HEK293 (cell line): ENCODE results near the gene TUBGCP6.

Experiments used
- FEZF1 ChIP-seq: fragments of 450-650 bp; formaldehyde crosslinking; IDR thresholded peaks from 2 replicates; pipeline ENCODE4 v1.5.1; 2016; ENCODE audit warnings: missing biosample characterization, missing genetic modification characterization
- GFI1B ChIP-seq: fragments of 450-650 bp; formaldehyde crosslinking; IDR thresholded peaks from 2 replicates; pipeline ENCODE4 v1.5.1; 2016; ENCODE audit warnings: missing biosample characterization, missing genetic modification characterization
- GLIS2 ChIP-seq: fragments of 450-650 bp; formaldehyde crosslinking; IDR thresholded peaks from 2 replicates; pipeline ENCODE4 v1.5.1; 2016; ENCODE audit warnings: missing biosample characterization, missing genetic modification characterization
- KLF9 ChIP-seq: fragments of 450-650 bp; formaldehyde crosslinking; IDR thresholded peaks from 2 replicates; pipeline ENCODE4 v1.5.1; 2016; ENCODE audit warnings: missing biosample characterization, missing genetic modification characterization, low read depth
- OSR2 ChIP-seq: fragments of 450-650 bp; formaldehyde crosslinking; IDR thresholded peaks from 2 replicates; pipeline ENCODE4 v1.5.1; 2016; ENCODE audit warnings: missing biosample characterization, missing genetic modification characterization
- RBAK ChIP-seq: fragments of 450-650 bp; formaldehyde crosslinking; IDR thresholded peaks from 2 replicates; pipeline ENCODE4 v1.5.1; 2016; ENCODE audit warnings: missing biosample characterization, missing genetic modification characterization
- SETDB1 ChIP-seq: IDR thresholded peaks from one replicate; pipeline ENCODE4 v1.6.1; 2017; ENCODE audit warnings: mild to moderate bottlenecking, low read length, moderate library complexity, mixed read lengths; ENCODE audit not compliant: insufficient read length
- ZBTB17 ChIP-seq: fragments of 450-650 bp; formaldehyde crosslinking; IDR thresholded peaks from 2 replicates; pipeline ENCODE4 v1.5.1; 2016; ENCODE audit warnings: missing biosample characterization, missing genetic modification characterization
- ZFHX2 ChIP-seq: fragments of 450-650 bp; formaldehyde crosslinking; conservative IDR thresholded peaks from 2 replicates; pipeline ENCODE4 v1.5.1; 2016; ENCODE audit warnings: missing biosample characterization, missing genetic modification characterization
- ZNF121 ChIP-seq: fragments of 450-650 bp; formaldehyde crosslinking; IDR thresholded peaks from 2 replicates; pipeline ENCODE4 v1.5.1; 2016; ENCODE audit warnings: missing biosample characterization, missing genetic modification characterization
- ZNF169 ChIP-seq: fragments of 450-650 bp; formaldehyde crosslinking; IDR thresholded peaks from 2 replicates; pipeline ENCODE4 v1.5.1; 2016; ENCODE audit warnings: missing biosample characterization, missing genetic modification characterization
- ZNF184 ChIP-seq: fragments of 450-650 bp; IDR thresholded peaks from 2 replicates; pipeline ENCODE4 v1.5.1; 2018; ENCODE audit warnings: missing biosample characterization, mild to moderate bottlenecking, missing genetic modification characterization
- ZNF214 ChIP-seq: fragments of 450-650 bp; formaldehyde crosslinking; IDR thresholded peaks from 2 replicates; pipeline ENCODE4 v1.5.1; 2017; ENCODE audit warnings: missing biosample characterization, mild to moderate bottlenecking, missing genetic modification characterization, borderline replicate concordance
- ZNF350 ChIP-seq: fragments of 450-650 bp; formaldehyde crosslinking; IDR thresholded peaks from 2 replicates; pipeline ENCODE4 v1.5.0; 2017; ENCODE audit warnings: missing biosample characterization, mild to moderate bottlenecking, missing genetic modification characterization
- ZNF501 ChIP-seq: fragments of 450-650 bp; formaldehyde crosslinking; IDR thresholded peaks from 2 replicates; pipeline ENCODE4 v1.5.1; 2016; ENCODE audit warnings: missing biosample characterization, missing genetic modification characterization
- ZNF529 ChIP-seq: fragments of 450-650 bp; formaldehyde crosslinking; IDR thresholded peaks from 2 replicates; pipeline ENCODE4 v1.5.1; 2017; ENCODE audit warnings: missing genetic modification characterization, missing biosample characterization; ENCODE audit not compliant: insufficient replicate concordance
- ZNF561 ChIP-seq: fragments of 450-650 bp; IDR thresholded peaks from 2 replicates; pipeline ENCODE4 v1.5.1; 2018; ENCODE audit warnings: missing biosample characterization, missing genetic modification characterization, borderline replicate concordance
- ZNF600 ChIP-seq: fragments of 450-650 bp; formaldehyde crosslinking; IDR thresholded peaks from 2 replicates; pipeline ENCODE4 v1.5.1; 2016; ENCODE audit warnings: missing biosample characterization, missing genetic modification characterization
- ZNF623 ChIP-seq: fragments of 450-650 bp; formaldehyde crosslinking; IDR thresholded peaks from 2 replicates; pipeline ENCODE4 v1.5.1; 2016; ENCODE audit warnings: missing biosample characterization, missing genetic modification characterization
- ZNF629 ChIP-seq: fragments of 450-650 bp; formaldehyde crosslinking; IDR thresholded peaks from 2 replicates; pipeline ENCODE4 v1.5.1; 2017; ENCODE audit warnings: missing biosample characterization, missing genetic modification characterization
- ZNF677 ChIP-seq: fragments of 450-650 bp; IDR thresholded peaks from 2 replicates; pipeline ENCODE4 v1.5.0; 2018; ENCODE audit warnings: missing biosample characterization, mild to moderate bottlenecking, missing genetic modification characterization, moderate library complexity
- ZNF747 ChIP-seq: fragments of 450-650 bp; formaldehyde crosslinking; IDR thresholded peaks from 2 replicates; pipeline ENCODE4 v1.5.1; 2016; ENCODE audit warnings: missing biosample characterization, missing genetic modification characterization
- ZNF843 ChIP-seq: fragments of 450-650 bp; formaldehyde crosslinking; IDR thresholded peaks from 2 replicates; pipeline ENCODE4 v1.5.1; 2016; ENCODE audit warnings: missing biosample characterization, missing genetic modification characterization
- ZSCAN16 ChIP-seq: fragments of 450-650 bp; formaldehyde crosslinking; IDR thresholded peaks from 2 replicates; pipeline ENCODE4 v1.5.1; 2016; ENCODE audit warnings: missing biosample characterization, missing genetic modification characterization
- TF ChIP-seq, protein P1 (sequence below): fragments of 450-650 bp; formaldehyde crosslinking; IDR thresholded peaks from 2 replicates; pipeline ENCODE4 v1.5.1; 2016; ENCODE audit warnings: missing biosample characterization, missing genetic modification characterization
- TF ChIP-seq, protein P2 (sequence below): fragments of 450-650 bp; formaldehyde crosslinking; IDR thresholded peaks from 2 replicates; pipeline ENCODE4 v1.5.1; 2016; ENCODE audit warnings: missing biosample characterization, missing genetic modification characterization
- TF ChIP-seq, protein P3 (sequence below): sonication (generic); formaldehyde crosslinking; IDR thresholded peaks from 2 replicates; pipeline ENCODE4 v1.8.1; 2022; ENCODE audit warnings: mild to moderate bottlenecking, moderate library complexity, missing genetic modification reagents
- TF ChIP-seq, protein P4 (sequence below): fragments of 450-650 bp; formaldehyde crosslinking; IDR thresholded peaks from 2 replicates; pipeline ENCODE4 v1.5.1; 2016; ENCODE audit warnings: missing biosample characterization, missing genetic modification characterization
- TF ChIP-seq, protein P5 (sequence below): fragments of 450-650 bp; formaldehyde crosslinking; IDR thresholded peaks from 2 replicates; pipeline ENCODE4 v1.5.1; 2017; ENCODE audit warnings: missing biosample characterization, missing genetic modification characterization
- TF ChIP-seq, protein P6 (sequence below): fragments of 450-650 bp; formaldehyde crosslinking; IDR thresholded peaks from 2 replicates; pipeline ENCODE4 v1.5.1; 2016; ENCODE audit warnings: missing biosample characterization, missing genetic modification characterization

The TUBGCP6 gene

DNA sequence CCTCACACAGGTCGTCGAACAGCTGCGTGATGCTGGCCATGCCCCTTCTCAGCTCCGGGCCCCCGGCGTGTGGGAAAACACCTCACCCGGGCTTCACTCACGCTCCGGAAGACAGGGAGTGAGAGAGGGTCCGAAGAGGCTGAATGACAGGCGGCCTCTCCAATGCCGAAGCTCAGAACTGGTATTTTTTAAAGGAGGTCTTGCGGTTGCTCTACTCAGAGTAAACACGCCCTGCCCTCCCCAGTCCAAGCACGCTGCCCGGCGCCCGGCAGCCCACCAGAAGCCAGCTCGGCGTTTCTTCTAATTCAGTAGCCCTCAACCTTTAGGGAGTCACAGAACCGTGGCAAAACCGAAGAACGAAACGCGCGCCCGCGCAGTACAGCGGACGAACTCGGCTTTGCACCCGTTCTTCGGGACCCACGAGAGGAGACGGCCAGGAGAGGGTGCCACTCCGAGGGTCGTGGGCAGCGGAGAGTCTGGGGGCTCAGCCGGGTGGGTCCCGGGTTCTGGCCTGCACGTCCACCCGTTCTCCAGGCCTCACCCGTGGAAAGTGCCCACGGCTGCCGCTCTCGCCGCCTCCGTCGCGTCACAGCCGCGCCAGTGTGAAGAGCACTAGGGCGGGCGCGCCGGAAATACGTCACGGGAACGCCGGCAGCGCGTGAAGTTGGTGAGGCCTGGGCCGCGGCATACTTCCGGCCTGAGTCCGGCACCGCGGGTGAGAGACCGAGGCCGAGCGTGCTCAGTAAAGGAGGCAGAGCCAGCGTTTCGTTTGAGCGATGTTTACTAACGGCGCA lies at the start of gene TUBGCP6 (continued):
- TF ChIP-seq SETDB1 (no peak), OSR2 (peak; percentile 53), ZNF169 (tag by site-specific recombination) (no peak), ZNF600 (tag by site-specific recombination) (no peak), ZNF529 (tag by site-specific recombination) (no peak), RBAK (tag by site-specific recombination) (no peak), ZNF843 (peak; percentile 56; the same call in 1 of the 2 replicates), ZNF747 (tag by site-specific recombination) (no peak), GLIS2 (tag by site-specific recombination) (peak; percentile 35; the same call in 1 of the 2 replicates), ZNF629 (peak; percentile 100), ZBTB17 (tag by site-specific recombination) (peak; percentile 75), ZNF561 (tag by site-specific recombination) (peak; percentile 61), ZFHX2 (tag by site-specific recombination) (no peak), ZNF184 (tag by site-specific recombination) (no peak), ZNF501 (tag by site-specific recombination) (peak; percentile 88; the same call in 1 of the 2 replicates), ZSCAN16 (tag by site-specific recombination) (peak; percentile 12; the same call in 1 of the 2 replicates), FEZF1 (tag by site-specific recombination) (no peak), ZNF214 (tag by site-specific recombination) (no peak), GFI1B (tag by site-specific recombination) (no peak), KLF9 (tag by site-specific recombination) (no peak), ZNF350 (tag by site-specific recombination) (no peak), ZNF677 (tag by site-specific recombination) (no peak), ZNF623 (no peak), ZNF121 (tag by site-specific recombination) (no peak)
- TF ChIP-seq, protein P1, sequence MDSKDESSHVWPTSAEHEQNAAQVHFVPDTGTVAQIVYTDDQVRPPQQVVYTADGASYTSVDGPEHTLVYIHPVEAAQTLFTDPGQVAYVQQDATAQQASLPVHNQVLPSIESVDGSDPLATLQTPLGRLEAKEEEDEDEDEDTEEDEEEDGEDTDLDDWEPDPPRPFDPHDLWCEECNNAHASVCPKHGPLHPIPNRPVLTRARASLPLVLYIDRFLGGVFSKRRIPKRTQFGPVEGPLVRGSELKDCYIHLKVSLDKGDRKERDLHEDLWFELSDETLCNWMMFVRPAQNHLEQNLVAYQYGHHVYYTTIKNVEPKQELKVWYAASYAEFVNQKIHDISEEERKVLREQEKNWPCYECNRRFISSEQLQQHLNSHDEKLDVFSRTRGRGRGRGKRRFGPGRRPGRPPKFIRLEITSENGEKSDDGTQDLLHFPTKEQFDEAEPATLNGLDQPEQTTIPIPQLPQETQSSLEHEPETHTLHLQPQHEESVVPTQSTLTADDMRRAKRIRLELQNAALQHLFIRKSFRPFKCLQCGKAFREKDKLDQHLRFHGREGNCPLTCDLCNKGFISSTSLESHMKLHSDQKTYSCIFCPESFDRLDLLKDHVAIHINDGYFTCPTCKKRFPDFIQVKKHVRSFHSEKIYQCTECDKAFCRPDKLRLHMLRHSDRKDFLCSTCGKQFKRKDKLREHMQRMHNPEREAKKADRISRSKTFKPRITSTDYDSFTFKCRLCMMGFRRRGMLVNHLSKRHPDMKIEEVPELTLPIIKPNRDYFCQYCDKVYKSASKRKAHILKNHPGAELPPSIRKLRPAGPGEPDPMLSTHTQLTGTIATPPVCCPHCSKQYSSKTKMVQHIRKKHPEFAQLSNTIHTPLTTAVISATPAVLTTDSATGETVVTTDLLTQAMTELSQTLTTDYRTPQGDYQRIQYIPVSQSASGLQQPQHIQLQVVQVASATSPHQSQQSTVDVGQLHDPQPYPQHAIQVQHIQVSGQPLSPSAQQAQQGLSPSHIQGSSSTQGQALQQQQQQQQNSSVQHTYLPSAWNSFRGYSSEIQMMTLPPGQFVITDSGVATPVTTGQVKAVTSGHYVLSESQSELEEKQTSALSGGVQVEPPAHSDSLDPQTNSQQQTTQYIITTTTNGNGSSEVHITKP (tag by site-specific recombination): peak; percentile 64
- TF ChIP-seq, protein P2, sequence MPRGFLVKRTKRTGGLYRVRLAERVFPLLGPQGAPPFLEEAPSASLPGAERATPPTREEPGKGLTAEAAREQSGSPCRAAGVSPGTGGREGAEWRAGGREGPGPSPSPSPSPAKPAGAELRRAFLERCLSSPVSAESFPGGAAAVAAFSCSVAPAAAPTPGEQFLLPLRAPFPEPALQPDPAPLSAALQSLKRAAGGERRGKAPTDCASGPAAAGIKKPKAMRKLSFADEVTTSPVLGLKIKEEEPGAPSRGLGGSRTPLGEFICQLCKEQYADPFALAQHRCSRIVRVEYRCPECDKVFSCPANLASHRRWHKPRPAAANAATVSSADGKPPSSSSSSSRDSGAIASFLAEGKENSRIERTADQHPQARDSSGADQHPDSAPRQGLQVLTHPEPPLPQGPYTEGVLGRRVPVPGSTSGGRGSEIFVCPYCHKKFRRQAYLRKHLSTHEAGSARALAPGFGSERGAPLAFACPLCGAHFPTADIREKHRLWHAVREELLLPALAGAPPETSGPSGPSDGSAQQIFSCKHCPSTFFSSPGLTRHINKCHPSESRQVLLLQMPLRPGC (tag by site-specific recombination): peak; percentile 64; the same call in 1 of the 2 replicates
- TF ChIP-seq, protein P3, sequence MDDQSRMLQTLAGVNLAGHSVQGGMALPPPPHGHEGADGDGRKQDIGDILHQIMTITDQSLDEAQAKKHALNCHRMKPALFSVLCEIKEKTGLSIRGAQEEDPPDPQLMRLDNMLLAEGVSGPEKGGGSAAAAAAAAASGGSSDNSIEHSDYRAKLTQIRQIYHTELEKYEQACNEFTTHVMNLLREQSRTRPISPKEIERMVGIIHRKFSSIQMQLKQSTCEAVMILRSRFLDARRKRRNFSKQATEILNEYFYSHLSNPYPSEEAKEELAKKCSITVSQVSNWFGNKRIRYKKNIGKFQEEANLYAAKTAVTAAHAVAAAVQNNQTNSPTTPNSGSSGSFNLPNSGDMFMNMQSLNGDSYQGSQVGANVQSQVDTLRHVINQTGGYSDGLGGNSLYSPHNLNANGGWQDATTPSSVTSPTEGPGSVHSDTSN (CRISPR knock-in tag): no peak; the same call in 1 of the 2 replicates
- TF ChIP-seq, protein P4, sequence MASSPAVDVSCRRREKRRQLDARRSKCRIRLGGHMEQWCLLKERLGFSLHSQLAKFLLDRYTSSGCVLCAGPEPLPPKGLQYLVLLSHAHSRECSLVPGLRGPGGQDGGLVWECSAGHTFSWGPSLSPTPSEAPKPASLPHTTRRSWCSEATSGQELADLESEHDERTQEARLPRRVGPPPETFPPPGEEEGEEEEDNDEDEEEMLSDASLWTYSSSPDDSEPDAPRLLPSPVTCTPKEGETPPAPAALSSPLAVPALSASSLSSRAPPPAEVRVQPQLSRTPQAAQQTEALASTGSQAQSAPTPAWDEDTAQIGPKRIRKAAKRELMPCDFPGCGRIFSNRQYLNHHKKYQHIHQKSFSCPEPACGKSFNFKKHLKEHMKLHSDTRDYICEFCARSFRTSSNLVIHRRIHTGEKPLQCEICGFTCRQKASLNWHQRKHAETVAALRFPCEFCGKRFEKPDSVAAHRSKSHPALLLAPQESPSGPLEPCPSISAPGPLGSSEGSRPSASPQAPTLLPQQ (tag by site-specific recombination): peak; percentile 61
- TF ChIP-seq, protein P5, sequence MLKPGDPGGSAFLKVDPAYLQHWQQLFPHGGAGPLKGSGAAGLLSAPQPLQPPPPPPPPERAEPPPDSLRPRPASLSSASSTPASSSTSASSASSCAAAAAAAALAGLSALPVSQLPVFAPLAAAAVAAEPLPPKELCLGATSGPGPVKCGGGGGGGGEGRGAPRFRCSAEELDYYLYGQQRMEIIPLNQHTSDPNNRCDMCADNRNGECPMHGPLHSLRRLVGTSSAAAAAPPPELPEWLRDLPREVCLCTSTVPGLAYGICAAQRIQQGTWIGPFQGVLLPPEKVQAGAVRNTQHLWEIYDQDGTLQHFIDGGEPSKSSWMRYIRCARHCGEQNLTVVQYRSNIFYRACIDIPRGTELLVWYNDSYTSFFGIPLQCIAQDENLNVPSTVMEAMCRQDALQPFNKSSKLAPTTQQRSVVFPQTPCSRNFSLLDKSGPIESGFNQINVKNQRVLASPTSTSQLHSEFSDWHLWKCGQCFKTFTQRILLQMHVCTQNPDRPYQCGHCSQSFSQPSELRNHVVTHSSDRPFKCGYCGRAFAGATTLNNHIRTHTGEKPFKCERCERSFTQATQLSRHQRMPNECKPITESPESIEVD: no peak
- TF ChIP-seq, protein P6, sequence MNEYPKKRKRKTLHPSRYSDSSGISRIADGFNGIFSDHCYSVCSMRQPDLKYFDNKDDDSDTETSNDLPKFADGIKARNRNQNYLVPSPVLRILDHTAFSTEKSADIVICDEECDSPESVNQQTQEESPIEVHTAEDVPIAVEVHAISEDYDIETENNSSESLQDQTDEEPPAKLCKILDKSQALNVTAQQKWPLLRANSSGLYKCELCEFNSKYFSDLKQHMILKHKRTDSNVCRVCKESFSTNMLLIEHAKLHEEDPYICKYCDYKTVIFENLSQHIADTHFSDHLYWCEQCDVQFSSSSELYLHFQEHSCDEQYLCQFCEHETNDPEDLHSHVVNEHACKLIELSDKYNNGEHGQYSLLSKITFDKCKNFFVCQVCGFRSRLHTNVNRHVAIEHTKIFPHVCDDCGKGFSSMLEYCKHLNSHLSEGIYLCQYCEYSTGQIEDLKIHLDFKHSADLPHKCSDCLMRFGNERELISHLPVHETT (tag by site-specific recombination): peak; percentile 81
